Adipocyte (in vitro differentiated cells): ENCODE data around the gene HS3ST3B1.

ENCODE experiments used
- DNase-seq: peaks from one replicate; pipeline ENCODE4 v3.0.0-alpha.2; 2015; ENCODE audit warnings: low read depth
- H3K27me3 ChIP-seq: replicated peaks from 2 replicates; pipeline ENCODE4 v1.7.0; 2013; ENCODE audit warnings: mild to moderate bottlenecking, low read length, moderate library complexity; ENCODE audit not compliant: control insufficient read depth, insufficient read depth
- H3K36me3 ChIP-seq: 2 replicates; pipeline ENCODE4 v1.7.0; 2013; ENCODE audit warnings: low read length, mild to moderate bottlenecking, moderate library complexity; ENCODE audit not compliant: control insufficient read depth, insufficient read depth, severe bottlenecking
- H3K4me1 ChIP-seq: 2 replicates; pipeline ENCODE4 v1.7.0; 2013; ENCODE audit warnings: mild to moderate bottlenecking, low read length, moderate library complexity; ENCODE audit not compliant: control insufficient read depth, insufficient read depth
- H3K4me3 ChIP-seq: 2 replicates; pipeline ENCODE4 v1.7.0; 2013; ENCODE audit warnings: mild to moderate bottlenecking, low read length, moderate library complexity
- H3K9ac ChIP-seq: 2 replicates; pipeline ENCODE4 v1.7.0; 2013; ENCODE audit warnings: mild to moderate bottlenecking, low read length, moderate library complexity
- H3K9me3 ChIP-seq: 2 replicates; pipeline ENCODE4 v1.7.0; 2013; ENCODE audit warnings: mild to moderate bottlenecking, low read length, moderate library complexity; ENCODE audit not compliant: control insufficient read depth

The HS3ST3B1 gene

DNA sequence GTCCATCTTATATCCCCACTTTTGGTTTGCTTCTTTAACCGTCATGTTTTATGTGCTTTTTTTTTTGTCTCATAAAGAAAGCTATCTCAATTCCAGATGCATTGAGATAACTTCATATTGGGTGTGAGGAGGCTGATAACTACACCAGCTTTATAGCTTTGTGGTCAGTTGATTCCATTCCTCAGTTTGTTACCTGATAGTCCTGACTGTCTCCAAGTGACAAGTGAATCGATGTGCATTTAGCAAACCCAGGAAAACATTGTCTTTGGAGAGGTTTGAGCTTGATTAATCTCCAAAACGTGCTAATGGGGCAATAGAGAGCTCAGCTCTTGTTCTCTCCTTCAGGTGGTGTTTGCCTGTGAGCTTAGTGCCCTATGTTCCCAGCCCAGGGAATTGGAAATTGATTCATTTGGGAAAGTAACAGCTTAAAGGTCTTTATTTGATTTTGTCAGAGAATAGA, 22.7 kb downstream of the HS3ST3B1 start:
- Histone ChIP-seq H3K36me3 (no peaks in the 10 kb centered on the region), H3K9ac (no peak overlapping the region), H3K27me3 (no peaks in the 10 kb centered on the region), H3K4me1 (peaks cover 5% of the 10 kb centered on the region), H3K9me3 (no peaks in the 10 kb centered on the region), H3K4me3 (no peak overlapping the region)
- DNase-seq = no peak

- H3K36me3 ChIP-seq = no peaks in the 10 kb centered on the region
- no peak overlapping the region for H3K9ac ChIP-seq
- no peak for DNase-seq
- H3K4me3 ChIP-seq = no peak overlapping the region
- peaks cover 13% of the 10 kb centered on the region for H3K4me1 ChIP-seq
- H3K27me3 ChIP-seq = no peaks in the 10 kb centered on the region
- H3K9me3 ChIP-seq = no peaks in the 10 kb centered on the region
Measured at GRCh38 chr17:14325618-14326167, 24.8 kb downstream of the HS3ST3B1 start.

DNA sequence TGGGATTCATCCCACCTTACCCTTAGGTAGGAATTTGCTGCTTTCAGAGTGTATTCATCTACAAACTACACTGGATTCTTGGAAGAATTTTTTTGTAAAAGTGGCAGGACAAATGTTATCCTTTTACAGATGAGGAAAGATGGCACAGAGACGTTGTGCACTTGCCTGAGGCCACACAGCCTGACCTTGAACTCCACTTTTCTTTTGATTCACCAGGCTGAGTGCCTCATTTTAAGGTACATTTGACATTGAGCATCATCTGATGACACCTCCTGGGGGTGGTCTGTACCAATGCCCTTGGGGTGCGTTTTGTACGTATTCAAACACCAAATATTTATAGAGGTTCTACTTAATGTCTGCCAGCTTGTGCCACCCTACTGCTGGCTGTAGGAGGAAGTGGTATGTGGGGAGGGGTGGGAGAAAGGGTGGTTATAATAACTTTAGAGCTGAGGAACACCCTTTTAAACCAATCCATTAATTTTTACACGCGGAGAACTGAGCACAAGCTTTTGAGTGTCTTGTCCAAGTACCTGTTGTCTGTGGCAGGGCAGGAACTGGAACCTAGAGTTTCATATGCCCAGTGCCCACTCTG, 29.1 kb downstream of the HS3ST3B1 start:
- Histone ChIP-seq H3K9ac (no peak overlapping the region), H3K9me3 (no peaks in the 10 kb centered on the region), H3K4me1 (peaks cover 30% of the 10 kb centered on the region), H3K36me3 (no peaks in the 10 kb centered on the region), H3K27me3 (no peaks in the 10 kb centered on the region), H3K4me3 (no peak overlapping the region)
- DNase-seq = no peak

- peak overlapping the region; percentile 35 for H3K4me3 ChIP-seq
- H3K36me3 ChIP-seq = no peaks in the 10 kb centered on the region
- peak; percentile 57 for DNase-seq
- peaks cover 33% of the 10 kb centered on the region for H3K4me1 ChIP-seq
- peak overlapping the region; percentile 26 for H3K9ac ChIP-seq
- no peaks in the 10 kb centered on the region for H3K27me3 ChIP-seq
- H3K9me3 ChIP-seq = no peaks in the 10 kb centered on the region
Measured at GRCh38 chr17:14330492-14330962, 29.6 kb downstream of the HS3ST3B1 start.

DNA sequence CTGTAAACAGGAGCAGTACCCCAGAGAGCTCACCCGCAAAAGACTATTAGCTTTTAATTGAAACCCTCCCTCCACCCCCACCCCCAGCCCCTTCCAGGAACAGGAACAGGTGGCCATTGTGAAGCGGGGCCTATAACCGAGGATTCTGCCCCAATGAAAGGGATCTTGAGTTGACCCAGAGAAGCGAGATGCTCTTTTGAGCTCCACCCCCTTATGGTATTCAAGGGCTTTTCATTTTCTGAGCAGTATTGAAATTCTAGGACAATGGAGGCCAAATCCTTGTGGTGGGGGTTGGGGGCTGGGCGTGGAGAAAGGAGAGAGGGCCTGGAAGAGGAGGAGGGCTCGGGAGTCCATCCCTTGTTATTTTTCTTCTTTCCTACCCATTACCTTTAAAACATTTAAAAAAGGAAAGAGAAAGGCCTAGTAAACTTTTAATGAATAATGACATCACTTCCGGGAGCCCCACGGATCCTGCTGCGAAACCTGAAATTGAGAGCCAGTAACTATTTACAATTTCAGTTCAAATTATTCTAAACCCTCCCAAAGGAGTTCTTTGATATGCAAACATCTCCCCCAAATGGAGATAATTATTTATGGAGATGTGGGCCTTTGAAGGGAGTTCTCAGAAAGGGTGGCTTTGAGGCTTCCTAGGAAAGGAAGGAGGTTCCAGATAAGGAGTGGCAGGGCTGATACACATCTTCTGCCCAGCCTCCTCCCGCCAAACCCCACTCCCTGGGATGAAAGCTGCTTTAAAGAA, 30.5 kb downstream of the HS3ST3B1 start:
- no peak for DNase-seq
- Histone ChIP-seq H3K27me3 (no peaks in the 10 kb centered on the region), H3K4me1 (peaks cover 37% of the 10 kb centered on the region), H3K4me3 (no peak overlapping the region), H3K9me3 (no peaks in the 10 kb centered on the region), H3K36me3 (no peaks in the 10 kb centered on the region), H3K9ac (no peak overlapping the region)

DNA sequence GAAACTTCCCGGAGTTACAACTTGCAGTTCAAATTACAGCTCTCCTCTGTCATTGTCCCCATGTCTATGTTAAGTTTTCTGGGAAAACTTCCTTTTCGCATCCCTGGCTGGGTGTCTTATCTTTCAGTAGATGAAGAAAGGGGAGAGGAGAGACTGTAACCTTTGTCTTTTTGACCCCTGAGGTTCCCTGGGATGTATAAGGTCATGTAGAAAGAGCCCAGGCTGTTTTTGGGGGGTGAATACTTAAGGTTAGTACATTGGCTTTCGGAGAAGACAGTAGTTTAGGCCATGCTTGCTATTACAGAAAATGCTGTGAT, 31.1 kb downstream of the HS3ST3B1 start:
- no peak overlapping the region for H3K4me3 ChIP-seq
- H3K4me1 ChIP-seq = peaks cover 37% of the 10 kb centered on the region
- H3K27me3 ChIP-seq = no peaks in the 10 kb centered on the region
- no peak overlapping the region for H3K9ac ChIP-seq
- no peak for DNase-seq
- no peaks in the 10 kb centered on the region for H3K9me3 ChIP-seq
- H3K36me3 ChIP-seq = no peaks in the 10 kb centered on the region

DNA sequence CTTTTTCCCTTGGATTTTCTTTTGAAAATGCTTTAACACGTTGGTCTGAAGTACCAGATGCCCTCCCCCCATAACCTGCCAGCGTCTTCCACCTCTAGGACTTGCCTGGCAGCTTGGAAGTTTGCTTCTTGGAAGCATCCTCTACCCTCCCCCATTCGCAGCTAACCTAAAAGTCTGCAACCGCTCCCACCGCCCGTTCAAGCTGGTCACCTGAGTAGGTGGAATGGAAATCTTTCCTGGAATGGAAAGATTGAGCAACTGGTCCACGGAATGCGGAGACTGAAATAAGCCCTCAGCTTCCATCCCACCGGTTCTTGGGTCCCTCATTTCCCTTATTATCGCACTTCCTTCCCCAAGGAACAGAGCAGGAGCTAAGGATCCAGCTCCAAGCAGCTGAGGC, 31.4 kb downstream of the HS3ST3B1 start:
- no peak for DNase-seq
- no peak overlapping the region for H3K9ac ChIP-seq
- H3K36me3 ChIP-seq = no peaks in the 10 kb centered on the region
- no peak overlapping the region for H3K4me3 ChIP-seq
- no peaks in the 10 kb centered on the region for H3K27me3 ChIP-seq
- peaks cover 37% of the 10 kb centered on the region for H3K4me1 ChIP-seq
- H3K9me3 ChIP-seq = no peaks in the 10 kb centered on the region

- no peaks in the 10 kb centered on the region for H3K9me3 ChIP-seq
- H3K4me3 ChIP-seq = no peak overlapping the region
- H3K9ac ChIP-seq = no peak overlapping the region
- no peaks in the 10 kb centered on the region for H3K36me3 ChIP-seq
- no peak for DNase-seq
- H3K4me1 ChIP-seq = peaks cover 37% of the 10 kb centered on the region
- no peaks in the 10 kb centered on the region for H3K27me3 ChIP-seq
Measured at GRCh38 chr17:14333506-14333905, 32.6 kb downstream of the HS3ST3B1 start.

- H3K4me1 ChIP-seq = peaks cover 37% of the 10 kb centered on the region
- H3K36me3 ChIP-seq = no peaks in the 10 kb centered on the region
- peak; percentile 36 for DNase-seq
- H3K9ac ChIP-seq = no peak overlapping the region
- no peaks in the 10 kb centered on the region for H3K9me3 ChIP-seq
- no peaks in the 10 kb centered on the region for H3K27me3 ChIP-seq
- peak overlapping the region; percentile 31 for H3K4me3 ChIP-seq
Measured at GRCh38 chr17:14334276-14334840, 33.5 kb downstream of the HS3ST3B1 start.

DNA sequence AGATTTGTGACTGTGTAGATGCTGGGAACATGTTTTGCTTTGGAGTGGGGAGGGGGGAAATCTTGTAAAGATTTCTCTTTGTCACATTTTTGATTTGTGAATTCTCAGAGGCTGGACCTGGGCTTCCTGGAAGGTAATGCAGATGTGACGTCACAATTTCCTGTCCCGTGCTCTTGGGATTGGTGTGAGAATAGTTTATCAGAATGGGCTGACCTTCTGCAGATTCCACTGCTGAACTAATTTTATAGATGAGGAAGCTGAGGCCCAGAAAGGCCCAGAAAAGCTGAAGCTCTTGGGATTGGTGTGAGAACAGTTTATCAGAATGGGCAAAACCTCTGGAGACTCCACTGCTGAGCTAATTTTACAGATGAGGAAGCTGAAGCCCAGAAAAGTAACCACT, 34.0 kb downstream of the HS3ST3B1 start:
- Histone ChIP-seq H3K4me1 (peaks cover 36% of the 10 kb centered on the region), H3K9ac (no peak overlapping the region), H3K27me3 (no peaks in the 10 kb centered on the region), H3K4me3 (peak overlapping the region; percentile 31), H3K9me3 (no peaks in the 10 kb centered on the region), H3K36me3 (no peaks in the 10 kb centered on the region)
- no peak for DNase-seq

DNA sequence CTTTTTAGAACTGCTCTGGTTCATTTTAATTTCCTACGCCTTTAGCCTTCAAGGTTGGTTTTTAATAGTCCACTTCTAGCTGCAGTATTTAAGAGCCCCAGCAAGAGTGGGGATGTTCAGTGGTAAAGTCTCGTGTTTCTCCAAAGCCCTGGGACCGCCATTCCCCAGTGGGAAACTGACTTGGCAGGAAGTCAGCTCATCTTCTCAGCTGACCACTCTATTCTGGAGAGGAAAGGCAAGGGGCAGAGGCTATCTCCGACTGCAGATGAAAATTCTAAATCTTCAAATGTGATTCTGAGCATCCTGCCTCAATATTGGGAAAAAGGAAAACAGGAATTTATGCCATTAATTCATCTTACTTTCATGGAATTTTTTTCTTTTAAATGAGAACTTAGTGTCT, 35.5 kb downstream of the HS3ST3B1 start:
- peaks cover 30% of the 10 kb centered on the region for H3K4me1 ChIP-seq
- H3K4me3 ChIP-seq = no peak overlapping the region
- no peaks in the 10 kb centered on the region for H3K9me3 ChIP-seq
- H3K36me3 ChIP-seq = no peaks in the 10 kb centered on the region
- H3K27me3 ChIP-seq = no peaks in the 10 kb centered on the region
- no peak overlapping the region for H3K9ac ChIP-seq
- DNase-seq = no peak
